ENCODE measurements around the gene ULK2.
"Not testable (repeated sequence)": the region's sequence is repeated elsewhere in the genome, so short reads cannot be mapped to it uniquely, and the experiment has no call there.

ULK2 gene

GRCh38 chr17:19900809-19901208, 33.1 kb upstream of the ULK2 start:
- no peak overlapping the region for H3K27ac ChIP-seq
- H3K4me3 ChIP-seq = no peak overlapping the region
- TF ChIP-seq CTCF (IDR thresholded peaks at IDR 0.05) = no peak
- no peak for DNase-seq (ENCODE audit: low spot score)

- TF ChIP-seq CTCF (IDR thresholded peaks at IDR 0.05) = no peak
- no peak overlapping the region for H3K4me3 ChIP-seq
- DNase-seq (ENCODE audit: low spot score) = no peak
- no peak overlapping the region for H3K27ac ChIP-seq
Measured at GRCh38 chr17:19897903-19898302, 30.2 kb upstream of the ULK2 start.

DNA sequence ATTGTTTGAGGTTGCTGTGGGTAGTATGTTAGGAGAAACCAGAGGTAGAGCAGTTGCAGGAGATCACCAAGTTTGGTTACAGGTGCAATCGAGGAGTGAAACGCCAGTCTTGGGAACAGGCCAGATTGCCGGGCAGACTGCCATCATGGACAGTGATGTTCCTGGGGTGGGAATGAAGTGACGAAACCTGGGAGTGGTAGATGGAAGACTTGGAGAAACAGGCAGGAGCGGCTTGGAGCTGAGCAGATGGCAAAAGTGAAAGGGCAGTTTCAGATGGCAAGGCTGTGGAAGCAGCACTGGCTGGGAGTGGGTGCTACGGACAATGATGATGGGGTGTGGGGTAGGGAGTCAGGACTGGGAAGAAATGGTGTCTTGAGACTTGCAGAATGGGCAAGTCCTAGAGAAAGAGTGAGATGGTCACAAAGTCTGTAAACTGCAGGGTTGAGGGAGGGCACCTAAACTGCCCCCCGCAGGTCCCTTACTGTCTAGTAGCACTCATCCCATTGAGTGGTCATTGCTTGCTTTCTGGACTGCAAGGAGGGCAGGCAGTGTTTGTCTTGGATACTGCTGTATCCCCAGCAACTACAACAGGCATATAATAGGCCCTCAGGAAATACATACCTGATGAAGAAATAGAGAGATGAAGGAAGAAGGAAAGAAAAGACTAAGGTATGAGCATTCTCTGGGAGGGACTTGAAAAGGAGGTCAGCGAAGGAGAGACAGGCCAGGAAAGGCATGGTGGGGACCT, 29.5 kb upstream of the ULK2 start:
- no peak for DNase-seq (ENCODE audit: low spot score)
- Histone ChIP-seq H3K27ac (no peak overlapping the region), H3K4me3 (no peak overlapping the region)
- no peak for TF ChIP-seq CTCF (IDR thresholded peaks at IDR 0.05)

GRCh38 chr17:19896679-19897078, 28.9 kb upstream of the ULK2 start:
- DNase-seq (ENCODE audit: low spot score) = no peak
- TF ChIP-seq CTCF (IDR thresholded peaks at IDR 0.05) = no peak
- Histone ChIP-seq H3K4me3 (no peak overlapping the region), H3K27ac (no peak overlapping the region)

DNA sequence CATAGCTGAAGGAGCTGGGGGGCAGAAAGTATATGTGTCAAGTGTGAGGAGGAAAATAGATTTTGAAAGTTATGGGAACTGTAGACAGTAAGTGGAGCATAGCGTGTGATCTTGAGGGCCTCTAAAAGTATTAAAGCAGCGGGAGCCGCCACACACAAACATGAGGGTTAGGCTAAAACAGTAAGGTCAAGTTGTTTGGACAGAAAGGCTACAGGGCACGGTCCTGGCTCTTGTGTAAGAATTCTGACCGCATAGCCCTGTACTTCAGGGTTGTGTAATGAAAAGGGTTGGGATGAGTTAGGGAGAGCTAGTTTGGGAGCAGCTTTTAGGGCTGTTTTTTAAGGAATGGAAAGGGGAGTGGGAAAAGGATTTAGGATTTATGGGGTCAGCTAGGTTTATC, 22.8 kb upstream of the ULK2 start:
- not testable (repeated sequence) for H3K27ac ChIP-seq; H3K4me3 ChIP-seq; DNase-seq (ENCODE audit: low spot score)

GRCh38 chr17:19890001-19890400, 22.3 kb upstream of the ULK2 start:
- not testable (repeated sequence) for H3K4me3 ChIP-seq; H3K27ac ChIP-seq; DNase-seq (ENCODE audit: low spot score)

- Histone ChIP-seq H3K4me3 (no peak overlapping the region), H3K27ac (no peak overlapping the region)
- DNase-seq (ENCODE audit: low spot score) = no peak
- TF ChIP-seq CTCF (IDR thresholded peaks at IDR 0.05) = no peak
Measured at GRCh38 chr17:19886116-19886515, 18.4 kb upstream of the ULK2 start.

DNA sequence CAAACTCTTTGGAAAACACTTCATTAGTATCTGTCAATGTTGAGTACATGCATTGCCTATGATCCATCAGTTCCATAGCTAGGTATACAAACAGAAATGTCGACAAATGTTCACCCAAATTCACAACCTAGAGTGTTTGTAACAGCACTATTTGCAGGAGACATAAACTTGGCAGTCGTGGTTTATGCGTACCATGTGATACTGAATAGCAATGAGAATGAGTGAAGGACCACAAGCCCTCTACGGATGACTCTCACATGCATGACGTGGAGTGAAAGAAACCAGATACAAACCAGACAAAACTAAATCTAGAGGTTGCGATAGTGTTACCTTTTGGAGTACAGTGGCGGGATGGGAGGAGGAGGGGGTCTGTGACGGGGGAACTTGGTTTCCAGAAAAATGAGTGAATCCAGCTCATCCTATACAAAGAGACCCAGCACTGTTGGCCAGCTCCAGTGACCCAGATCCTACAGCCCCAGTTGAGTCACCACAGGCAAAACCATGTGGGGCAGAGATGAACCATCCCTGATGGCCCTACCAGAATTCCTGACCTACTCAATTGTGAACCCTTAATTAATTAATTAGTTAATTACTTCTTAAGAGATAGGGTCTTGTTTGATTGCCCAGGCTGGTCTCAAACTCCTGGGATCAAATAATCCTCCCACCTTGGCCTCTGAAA, 15.9 kb upstream of the ULK2 start:
- Histone ChIP-seq H3K27ac (no peak overlapping the region), H3K4me3 (no peak overlapping the region)
- DNase-seq (ENCODE audit: low spot score) = no peak
- TF ChIP-seq CTCF (IDR thresholded peaks at IDR 0.05) = no peak

Measured in coronary artery (tissue), 2 donors.